ENCODE results near the gene C18orf63.
"Not testable (repeated sequence)": the region's sequence is repeated elsewhere in the genome, so short reads cannot be mapped to it uniquely, and the experiment has no call there.

C18orf63 gene

DNA sequence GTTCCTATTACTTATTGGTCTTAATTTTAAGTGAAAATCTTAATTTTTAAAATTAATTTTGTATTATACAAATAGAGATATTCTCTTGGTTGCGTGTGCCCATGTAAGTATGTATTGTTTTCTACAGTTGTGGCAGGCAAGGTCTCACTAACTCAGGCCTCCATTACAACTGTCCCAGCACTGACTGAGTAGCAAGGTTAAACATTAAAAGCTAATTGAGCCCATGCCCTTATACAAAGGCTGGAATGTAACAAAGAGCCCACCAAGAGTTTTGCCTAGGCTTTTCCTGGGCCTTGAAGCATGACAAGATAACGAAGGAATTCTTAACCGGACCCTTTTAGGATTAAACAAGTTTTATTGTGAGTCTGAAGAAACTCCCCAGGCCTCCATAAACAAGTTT lies 11.2 kb downstream of the C18orf63 start:
- not testable (repeated sequence) for DNase-seq (ENCODE audit: low read depth in 2 of 2, low spot score in 1 of 2)

DNA sequence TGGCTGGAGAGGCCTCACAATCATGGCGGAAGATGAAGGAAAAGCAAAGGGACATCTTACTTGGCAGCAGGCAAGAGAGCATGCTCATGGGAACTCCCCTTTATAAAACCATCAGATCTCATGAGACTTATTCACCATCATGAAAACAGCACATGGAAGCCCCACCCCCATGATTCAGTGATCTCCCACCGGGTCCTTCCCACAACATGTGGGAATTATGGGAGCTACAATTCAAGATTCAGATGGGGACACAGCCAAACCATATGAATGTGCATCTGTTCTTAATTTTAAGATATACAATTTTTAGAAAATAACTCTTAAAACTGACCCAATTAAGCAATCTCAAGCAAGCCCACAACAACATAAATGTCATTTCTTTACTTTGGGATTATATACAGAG lies 12.6 kb downstream of the C18orf63 start:
- no peak for DNase-seq (ENCODE audit: low read depth in 2 of 2, low spot score in 1 of 2)

DNA sequence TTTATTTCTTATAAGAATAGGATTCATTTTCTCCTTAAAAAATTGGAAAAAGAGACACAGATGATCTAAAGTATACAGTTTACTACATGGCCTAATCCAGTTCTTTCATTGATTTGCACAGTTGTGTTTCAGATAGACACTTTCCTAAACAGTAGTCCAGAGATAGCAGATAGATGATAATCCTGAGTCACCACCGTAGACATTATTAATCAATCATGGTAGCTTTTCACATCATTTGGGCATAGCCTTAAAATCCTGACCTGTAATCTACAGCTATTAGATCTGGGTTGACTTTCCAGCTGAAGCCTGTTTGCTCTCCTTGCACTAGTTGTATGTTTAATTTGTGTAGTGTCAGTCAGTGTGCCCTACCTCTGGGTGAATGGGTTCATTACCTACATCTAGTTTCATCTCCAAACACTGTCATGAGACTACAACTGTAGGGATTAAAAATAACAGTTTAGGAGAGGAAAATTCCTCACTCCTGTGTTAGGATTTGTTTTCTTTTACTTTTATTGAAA lies 14.1 kb downstream of the C18orf63 start:
- no peak for DNase-seq (ENCODE audit: low read depth in 2 of 2, low spot score in 1 of 2)

DNA sequence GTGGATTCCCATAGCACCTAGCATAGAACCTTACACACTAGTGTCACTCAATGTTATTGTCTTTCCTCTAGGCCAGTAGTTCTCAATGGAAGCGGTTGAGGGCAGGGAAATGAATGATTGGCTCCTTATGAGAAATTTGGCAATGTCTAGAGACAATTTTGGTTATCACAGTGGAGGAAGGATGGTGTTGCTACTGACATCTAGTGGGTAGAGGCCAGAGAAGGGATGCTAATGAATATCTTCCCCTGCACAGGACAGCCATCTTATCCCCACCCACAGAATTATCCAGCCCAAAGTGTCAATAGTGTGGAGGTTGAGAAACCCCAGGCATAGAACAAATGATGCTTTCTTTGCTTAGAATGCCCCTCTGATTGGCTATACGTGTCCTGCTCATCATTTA lies 15.8 kb downstream of the C18orf63 start:
- DNase-seq (ENCODE audit: low read depth in 2 of 2, low spot score in 1 of 2) = no peak

DNA sequence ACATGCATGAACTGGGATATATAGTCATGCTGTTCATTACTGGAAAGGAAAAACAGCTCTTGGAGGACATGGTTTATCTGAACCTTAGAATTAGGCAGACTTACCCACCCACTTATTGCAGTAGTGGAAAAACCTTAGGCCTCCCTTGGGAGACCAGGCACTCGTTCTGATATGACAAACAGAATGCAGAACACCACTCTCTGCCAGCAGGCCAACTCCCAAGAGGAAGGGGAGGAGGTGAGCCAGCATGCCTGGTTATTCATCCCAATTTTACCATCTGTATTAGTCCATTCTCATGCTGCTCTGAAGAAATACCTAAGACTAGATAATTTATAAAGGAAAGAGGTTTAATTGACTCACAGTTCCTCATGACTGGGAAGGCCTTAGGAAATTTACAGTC lies 17.5 kb downstream of the C18orf63 start:
- DNase-seq (ENCODE audit: low read depth in 2 of 2, low spot score in 1 of 2) = no peak

DNA sequence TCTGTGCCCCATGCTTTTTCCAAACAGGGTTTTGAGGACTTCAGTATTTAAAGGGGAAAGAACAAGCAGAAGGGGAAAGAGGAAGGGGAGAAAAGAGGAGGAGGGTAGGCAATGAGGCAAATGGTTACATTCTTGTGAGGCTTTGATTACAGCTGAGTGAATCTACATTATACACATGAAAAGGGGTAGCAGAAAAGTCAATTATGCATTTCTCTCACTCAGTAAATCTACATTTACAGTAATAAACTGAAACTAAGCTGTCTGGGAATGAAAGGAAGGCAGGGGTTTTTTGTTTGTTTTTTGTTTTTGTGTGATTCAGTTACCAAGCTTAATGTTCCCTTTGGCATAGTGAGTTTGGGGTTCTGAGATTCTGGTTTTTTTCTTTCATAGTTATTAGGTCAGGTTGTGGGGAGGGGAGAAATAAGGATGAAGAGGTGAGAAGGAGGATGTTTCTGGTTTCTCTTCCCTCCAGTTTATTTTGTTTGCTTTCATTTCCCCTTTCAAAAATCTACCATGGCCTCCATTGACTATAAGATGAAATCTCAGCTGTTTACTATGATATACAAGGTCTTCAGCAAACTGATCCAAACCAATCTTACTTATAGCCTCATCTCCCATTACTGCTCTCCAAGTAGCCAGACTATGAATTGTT lies 18.7 kb downstream of the C18orf63 start:
- DNase-seq (ENCODE audit: low read depth in 2 of 2, low spot score in 1 of 2) = no peak

DNA sequence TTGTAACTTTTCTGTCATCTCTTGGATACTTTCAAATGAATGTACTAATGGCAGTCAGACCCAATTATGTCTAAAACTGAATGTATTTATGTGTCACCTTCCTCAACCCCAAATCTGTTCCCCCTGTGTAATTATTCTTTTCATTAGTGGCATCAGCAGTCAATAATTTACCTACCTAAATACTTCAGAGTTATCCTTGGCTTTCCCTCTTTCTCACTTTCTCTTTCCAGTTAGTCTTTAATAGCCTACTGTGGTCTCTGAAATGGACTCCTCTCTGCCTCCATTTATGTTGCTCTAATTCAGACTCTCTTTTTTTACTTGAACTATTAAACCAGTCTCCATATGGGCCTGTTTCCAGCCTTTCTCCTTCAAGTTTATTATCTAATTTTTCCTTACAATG lies 21.0 kb downstream of the C18orf63 start:
- no peak for DNase-seq (ENCODE audit: low read depth in 2 of 2, low spot score in 1 of 2)

DNA sequence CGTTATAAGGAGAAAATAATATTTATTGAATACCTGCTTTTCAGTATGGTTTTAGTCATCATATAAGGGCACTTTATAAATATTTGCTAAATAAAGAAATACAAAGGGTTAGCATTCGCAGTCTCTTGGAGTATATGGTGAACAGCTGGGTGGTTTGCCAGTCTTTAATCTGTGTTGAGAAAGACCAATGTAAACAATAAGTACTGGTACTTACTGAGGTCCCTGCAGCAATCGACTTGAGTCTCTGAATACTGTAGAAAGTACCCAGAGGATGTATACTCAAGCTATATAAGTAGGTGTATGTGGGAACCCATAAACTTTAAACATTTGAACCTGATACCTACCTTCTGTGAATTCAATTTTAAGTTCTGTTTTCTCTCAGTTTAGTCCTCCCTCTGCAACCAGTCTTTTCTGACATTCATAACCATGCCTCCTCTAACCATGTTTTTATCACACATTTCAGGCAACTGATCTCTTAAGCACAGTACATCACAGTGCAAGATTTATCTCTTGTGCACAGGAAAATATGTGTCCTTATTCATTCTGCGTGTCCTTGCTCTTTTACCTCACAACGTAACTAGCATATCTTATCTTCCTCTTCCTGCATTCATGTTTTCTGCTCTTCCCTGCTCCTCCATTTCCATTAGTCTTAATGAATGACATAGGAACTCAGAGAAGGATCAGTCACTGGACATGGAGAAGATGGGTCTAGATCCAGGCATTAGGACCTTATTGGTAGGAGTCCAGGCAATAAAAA lies 21.7 kb downstream of the C18orf63 start:
- no peak for DNase-seq (ENCODE audit: low read depth in 2 of 2, low spot score in 1 of 2)

DNA sequence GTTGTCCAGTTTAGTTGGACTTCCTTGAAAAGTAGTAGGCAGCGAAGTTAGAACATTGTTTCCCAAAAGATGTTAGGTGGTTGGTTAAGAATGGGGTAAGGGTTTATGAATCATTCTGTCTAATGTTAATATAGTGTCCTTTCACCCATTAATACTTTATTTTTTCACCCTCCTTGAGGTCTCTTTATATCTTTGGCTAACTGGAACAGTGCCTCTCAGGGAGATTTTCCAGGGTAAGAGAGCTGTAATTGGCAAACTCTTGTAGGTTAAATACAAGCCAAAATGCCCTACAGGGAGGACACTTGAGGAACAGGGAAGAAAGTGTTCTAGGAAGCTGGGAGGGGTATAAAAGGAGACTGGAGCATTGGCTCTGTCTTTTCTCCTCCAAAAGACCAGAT lies 22.3 kb downstream of the C18orf63 start:
- DNase-seq (ENCODE audit: low read depth in 2 of 2, low spot score in 1 of 2) = no peak

DNA sequence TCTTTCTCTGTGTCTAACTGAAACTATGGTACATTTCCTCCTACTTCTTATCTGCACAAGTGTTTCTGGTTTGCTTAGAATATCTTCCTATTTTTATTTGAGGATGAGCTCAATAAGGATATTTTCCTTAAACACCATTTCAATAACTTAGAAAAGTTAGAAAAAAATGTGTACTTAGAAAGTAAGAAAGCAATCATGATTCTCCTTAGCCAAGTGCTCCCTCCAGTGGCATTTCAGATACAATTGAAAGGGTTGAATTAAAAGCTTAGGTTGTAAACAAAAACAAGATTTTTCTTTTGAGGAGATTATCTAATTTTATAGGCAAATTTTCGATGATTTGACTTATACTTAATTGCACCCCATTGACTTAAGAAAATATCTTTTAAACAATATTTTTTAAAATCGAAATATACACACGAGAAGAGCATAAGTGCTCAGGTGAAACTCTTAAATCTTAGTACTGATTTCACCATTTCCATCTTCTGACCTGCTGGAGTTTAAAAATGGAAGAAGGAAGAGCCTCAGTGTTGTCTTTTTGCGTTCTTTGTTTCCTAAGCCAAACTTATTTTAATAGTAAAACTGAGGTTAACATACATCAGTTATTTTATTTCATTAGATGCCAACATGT lies 26.9 kb downstream of the C18orf63 start:
- no peak for DNase-seq (ENCODE audit: low read depth in 2 of 2, low spot score in 1 of 2)

DNA sequence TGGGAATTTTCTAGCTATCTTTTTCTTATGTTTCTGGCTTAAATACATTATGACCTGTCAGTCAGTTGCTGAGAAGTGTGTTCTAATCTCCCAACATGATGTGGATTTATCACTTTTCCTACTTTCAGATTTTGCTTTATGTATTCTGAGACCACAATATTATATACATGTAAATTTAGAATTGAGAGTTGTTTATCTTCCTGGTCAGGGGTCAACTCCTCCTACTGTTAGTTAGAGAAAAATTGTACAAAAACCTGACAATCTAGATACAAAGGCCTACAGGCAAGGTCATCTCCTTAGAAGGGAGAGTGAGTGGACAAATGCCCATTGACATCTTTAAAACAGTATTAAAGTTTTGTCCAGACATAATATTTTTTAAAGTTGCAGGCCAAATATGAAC lies 30.6 kb downstream of the C18orf63 start:
- DNase-seq (ENCODE audit: low read depth in 2 of 2, low spot score in 1 of 2) = no peak

DNA sequence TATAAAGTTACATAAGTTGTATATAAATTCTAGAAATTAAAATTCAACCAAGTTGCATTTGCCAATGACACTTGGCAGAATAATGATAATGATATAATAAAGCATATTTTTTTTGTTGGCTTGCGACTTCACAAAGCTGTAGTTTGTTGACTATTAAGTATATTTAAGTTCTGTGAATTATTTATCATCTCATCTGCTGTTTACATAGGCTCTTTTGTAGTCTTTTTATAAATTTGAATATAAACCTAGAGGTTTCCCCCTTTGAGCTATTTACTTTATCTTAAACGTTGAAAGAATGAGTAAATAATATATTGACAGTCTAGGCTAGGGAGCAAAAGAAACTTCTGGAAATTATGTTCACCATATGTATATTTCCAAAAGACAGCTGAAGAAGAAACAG lies 32.9 kb downstream of the C18orf63 start:
- DNase-seq (ENCODE audit: low read depth in 2 of 2, low spot score in 1 of 2) = no peak

DNA sequence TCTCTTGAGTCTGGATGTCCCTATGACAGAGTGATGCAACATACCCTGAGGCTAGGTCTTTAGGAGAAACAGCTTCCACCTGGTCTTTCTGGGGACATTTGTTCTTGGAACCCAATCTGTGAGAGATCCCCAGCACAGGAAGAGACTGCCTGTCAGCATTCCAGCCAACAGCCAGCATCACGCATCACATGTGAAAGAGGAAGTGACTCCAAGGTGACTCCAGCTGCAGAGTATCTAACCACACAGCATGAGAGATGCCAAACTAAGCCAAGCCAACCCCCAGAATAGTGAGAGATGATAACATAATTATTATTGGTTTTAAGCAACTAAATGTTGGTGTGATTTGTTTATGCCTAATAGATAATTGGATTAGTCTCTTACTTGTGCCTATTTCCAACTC lies 35.7 kb downstream of the C18orf63 start:
- no peak for DNase-seq (ENCODE audit: low read depth in 2 of 2, low spot score in 1 of 2)

DNA sequence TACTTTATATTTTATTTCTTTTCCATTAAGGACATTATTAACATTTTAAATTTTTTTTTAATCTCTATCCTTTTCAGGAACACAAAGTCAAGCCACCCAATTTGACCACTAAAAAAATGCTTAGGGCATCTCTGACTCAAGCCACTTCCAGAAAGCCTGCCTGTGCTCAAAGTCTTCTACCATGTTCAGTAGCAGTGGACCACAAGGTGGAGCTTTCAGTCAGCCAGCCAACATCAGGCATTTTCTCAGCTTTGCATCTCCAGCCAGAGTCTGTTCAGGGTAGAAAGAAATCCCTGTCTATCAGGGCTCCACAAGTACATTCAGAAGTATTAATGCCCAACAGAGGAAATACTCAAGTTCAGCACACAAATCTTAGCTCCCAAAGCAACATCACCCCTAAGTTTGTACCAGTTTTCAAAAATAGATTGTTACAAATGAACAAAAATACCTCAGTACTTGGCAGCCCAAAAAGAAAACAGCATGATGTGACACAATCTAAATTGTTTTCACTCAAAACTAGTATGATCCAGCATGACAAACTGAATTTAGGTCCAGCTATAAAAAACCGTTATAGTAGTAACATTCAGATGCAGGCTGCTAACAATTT lies 37.6 kb downstream of the C18orf63 start:
- DNase-seq (ENCODE audit: low read depth in 2 of 2, low spot score in 1 of 2) = peak in 1 of 2 donors; percentile 12

DNA sequence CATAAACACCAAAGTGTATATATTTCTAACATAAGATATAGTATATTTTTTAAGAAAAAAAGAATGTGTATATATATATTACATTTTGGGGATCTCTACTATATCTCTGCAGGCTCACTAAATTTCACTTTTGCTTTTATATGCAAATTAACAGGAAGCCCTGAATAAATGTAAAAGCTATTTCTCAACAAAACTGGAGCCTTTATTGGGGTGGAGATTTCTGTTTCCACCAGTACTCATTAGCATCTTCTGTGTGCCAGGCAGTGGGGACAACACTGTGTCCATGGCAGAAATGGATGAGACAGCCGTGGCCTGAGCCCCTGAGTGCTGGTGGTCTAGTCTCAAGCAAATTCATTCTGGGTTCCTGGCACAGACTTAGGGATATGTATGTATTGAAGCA lies 41.3 kb downstream of the C18orf63 start:
- no peak for DNase-seq (ENCODE audit: low read depth in 2 of 2, low spot score in 1 of 2)

DNA sequence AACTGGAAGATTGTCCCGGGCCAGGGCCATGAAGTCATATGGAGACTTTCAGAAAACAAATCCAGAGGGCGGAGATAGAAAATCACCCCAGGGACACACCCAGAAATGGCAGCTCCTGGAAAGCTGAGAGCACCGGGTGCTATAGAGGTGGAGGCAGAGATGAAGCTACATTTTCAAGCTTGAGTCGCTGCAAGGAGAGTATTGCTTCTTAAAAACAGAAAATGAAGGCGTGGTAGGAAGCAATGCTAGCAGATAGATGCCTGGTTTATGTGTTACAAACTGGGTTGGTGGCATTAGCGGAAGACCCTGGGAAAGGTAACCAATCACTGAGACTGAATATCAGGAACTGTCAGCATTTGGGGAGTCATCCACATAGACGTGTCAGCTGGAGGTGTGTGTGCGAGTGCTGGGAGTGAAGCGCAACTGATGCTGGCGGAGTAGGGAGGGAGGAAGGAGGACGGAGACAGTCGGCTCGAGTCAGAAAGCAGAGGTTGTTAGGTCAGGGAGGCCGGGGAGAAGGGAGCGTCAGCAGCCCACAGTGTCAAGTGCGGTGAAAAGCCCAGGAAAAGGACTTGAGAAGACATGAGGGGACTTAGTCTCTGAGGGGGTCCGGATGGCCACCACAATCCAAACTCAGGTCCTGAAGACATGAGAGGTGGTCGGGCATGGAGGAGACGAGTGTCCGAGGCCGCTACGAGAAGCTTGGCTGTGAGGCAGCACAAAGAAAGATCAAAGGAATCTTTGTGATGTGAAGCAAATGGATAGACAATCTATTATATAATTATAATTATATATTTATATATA lies 45.4 kb downstream of the C18orf63 start:
- DNase-seq (ENCODE audit: low read depth in 2 of 2, low spot score in 1 of 2) = no peak

DNA sequence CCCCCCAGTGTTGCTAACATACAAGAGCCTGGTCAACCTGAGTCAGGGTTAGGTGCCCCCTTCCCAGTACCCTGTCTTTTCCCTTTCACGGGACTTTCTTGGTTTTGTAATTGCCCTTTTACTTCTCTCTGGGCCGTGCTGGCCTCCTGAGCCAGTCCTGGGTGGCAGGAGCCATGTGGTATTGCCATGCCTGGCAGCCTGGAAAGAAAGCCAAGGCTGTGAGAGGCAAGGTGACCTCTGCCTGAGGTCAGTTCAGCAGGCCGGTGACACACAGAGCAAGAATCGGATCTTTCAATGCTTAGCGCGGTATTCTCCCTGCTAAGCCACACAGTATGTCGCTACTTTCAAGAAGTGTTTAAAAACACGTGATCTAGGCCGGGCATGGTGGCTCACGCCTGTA lies 52.3 kb downstream of the C18orf63 start:
- no peak for DNase-seq (ENCODE audit: low read depth in 2 of 2, low spot score in 1 of 2)

DNA sequence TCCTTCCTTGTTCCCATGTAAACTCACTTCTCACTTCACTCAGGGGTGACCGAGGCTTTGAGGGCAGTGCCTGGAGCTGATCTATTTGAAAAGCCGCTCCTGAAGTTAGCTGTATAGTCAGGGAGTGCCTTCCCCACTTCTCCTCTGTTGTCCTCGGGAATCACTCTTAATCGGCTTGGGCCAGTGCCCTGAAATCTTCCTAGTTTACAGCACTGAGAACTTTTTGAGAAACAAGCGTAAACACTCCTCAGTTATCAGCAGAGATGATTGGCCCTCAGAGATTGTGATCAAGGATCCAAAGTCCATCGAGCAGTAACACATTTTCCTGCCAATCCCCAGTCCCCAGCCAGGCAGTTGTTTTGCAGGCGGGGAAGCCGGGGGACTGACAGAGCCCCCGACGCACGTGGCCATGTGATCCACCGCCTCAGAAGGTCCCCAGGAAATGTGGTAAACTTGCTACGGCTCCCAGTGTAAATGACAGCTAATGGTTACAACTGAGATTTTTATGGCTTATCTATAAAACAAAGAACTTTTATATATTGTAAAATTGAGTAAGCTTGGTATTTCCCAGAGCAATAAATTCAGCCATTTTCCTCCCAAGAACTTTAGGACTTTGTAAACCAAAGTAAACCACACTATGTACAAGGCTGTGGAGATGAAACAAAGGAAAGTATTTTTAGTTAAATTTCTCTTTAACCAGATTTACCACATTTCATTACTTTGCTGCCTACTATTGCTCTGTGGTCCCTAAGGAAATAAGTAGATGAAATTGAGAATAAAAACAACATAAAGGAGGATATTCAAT lies 53.5 kb downstream of the C18orf63 start:
- DNase-seq (ENCODE audit: low read depth in 2 of 2, low spot score in 1 of 2) = no peak

DNA sequence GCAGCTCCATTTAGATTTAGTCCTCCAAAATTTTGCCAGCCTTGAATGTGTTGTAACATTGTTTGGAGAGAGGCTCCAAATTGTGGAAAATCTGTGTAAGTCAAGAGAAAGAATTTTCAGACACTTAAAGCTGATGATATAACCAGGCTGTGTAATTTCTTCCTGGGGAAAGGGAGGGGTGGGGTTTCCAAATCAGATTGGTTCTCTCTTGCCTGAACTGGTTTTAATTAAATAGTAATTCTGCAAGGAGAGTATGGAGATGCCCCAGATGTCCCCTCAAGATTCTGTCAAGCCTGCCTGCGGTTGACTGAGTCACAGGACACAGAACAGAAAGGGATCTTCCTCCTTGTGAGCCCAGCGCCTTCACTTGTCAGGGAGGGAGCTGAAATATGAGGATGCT lies 54.5 kb downstream of the C18orf63 start:
- no peak for DNase-seq (ENCODE audit: low read depth in 2 of 2, low spot score in 1 of 2)

DNA sequence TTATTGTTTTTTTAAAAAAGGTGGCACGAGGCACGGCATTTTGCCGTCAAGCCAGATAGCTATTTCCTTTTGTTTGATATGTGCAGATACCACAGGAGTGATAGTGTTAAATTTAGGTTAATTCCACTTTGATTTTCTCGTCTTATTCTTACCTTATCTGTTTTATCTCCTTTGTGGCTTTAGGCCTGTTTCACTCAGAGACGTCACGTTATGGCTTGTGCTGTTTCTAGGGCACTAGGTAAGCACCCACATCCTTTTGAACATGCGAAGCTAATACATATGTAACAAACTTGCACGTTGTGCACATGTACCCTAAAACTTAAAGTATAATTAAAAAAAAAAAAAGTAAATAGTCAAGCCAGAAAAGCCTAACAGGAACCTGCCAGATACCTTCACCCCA lies 57.8 kb downstream of the C18orf63 start:
- no peak for DNase-seq (ENCODE audit: low read depth in 2 of 2, low spot score in 1 of 2)
